GM21529 (cell line): ENCODE results near the gene POMT1.
"Not testable (repeated sequence)": the region's sequence is repeated elsewhere in the genome, so short reads cannot be mapped to it uniquely, and the experiment has no call there.

ENCODE experiments used
- ATAC-seq: cut with Tn5 transposase; IDR thresholded peaks from one replicate; pipeline ENCODE4 v1.9.1; 2021; ENCODE audit not compliant: unreplicated experiment

POMT1 gene

DNA sequence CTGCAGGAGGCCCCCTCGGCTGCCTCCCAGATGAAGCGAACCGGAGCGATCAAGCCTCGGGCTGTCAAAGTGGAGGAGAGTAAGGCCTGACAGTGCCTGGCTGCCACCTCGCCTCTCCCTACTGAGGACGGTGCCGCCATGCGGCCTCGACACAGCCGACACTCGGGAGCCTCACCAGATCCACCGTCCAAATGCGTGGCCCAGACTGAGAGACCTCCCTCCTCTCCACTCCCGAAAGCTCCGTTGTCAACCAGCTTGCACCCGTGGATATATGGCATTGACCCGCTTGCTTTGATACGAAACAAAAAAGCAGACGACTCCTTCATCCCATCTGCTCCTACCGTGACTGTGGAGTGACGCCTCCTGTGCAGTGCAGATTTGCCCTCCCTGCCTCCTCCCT lies 6.9 kb upstream of the POMT1 start:
- ATAC-seq, result no peak

DNA sequence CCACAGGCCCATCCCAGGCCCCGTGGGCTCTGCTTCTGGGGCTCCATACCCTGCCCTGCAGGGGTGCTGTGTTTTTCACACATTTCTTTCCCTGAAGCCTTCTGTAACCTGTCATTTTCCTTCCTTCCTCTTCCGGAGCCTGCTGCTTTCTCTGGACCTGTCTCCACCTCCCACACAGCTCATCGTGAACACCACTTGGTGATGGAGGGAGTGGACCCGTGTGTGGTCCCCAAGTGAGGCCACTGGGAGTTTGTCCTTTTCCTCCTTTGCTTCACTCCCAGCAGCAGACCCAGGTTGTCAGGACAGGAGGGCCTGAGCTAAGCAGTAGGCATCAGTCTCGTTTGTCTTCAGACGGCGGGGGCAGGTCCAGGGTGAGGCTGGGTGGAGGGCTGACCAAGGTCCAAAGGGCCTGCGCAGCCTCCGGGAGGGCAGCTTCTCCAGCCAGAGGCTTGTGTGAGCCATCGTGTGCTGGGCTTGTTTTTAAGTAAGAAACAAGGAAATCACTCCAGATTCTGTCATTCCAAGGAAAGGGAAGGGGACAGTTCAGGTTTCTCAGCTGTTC lies 5.8 kb upstream of the POMT1 start:
- no peak for ATAC-seq

DNA sequence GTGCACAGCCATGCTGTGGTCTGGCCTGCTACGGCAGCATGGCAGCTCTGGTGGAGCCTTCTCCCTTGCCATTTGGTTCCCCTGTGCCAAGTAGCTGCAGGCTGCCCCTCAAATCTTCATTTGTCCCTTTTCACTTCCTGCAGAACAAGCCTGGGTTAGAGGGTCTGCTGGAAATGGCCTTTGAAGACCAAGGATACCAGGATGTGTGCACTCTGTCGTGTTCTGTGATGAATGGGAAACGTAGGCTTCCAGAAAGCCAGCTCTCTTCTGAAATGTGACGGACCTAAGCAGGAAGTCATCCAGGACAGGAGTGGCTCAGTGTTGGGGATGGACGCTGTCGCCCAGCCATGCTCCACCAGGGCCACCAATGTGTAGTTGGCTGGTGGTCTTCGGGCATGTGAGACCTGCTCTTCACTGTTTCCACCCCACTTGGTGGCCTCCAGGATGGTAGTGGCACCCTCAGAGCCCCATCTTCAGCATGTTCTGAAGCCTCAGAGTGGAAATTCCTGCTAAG lies 3.4 kb upstream of the POMT1 start:
- no peak for ATAC-seq

DNA sequence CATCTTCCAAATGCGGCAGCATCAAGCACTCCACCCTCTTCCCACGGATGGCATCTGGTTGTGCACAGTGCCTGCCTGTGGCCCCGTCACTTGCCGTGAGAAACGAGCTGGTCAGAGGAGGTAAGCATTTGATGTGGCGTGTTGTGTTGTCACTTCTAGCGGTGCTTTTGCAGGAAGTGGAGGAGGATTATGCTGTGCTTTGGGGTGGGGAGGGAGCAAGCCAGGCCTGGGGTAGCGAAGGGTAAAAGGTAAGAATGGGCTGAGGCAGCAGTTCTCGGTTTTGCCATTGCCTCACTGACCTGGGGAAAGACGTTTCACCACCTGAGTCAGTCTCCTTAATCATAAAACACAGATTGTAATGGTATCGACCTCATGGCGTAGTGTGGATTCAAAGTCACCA lies 2.3 kb upstream of the POMT1 start:
- no peak for ATAC-seq

DNA sequence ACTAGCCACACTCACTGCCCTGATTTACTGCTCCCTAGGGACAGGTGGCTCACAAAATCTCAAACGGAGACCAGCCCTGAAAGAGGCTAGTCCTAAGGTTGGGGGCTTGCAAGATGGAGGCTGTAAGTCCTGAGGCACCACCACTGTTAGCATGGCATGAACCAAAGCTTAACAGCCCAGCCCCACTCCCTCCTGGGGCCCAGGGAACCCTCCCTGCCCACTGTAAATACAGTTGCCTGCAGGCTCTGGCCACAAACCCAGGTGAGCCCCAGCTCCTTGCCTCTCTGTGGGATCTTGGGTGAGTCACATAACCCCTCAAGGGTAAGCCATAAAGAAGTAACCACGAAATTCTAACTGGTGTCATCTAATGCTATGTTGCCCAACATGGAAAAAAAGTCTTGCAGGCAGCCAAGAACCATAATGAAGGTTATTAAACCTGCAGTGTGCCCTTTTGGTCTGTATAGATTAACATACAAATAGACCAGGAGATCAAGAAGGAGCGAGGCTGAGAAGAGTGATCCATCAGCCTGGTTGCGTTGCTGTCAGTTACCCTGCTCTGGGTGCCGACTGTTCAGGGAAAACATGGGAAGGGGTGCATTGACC lies 1.7 kb upstream of the POMT1 start:
- ATAC-seq, result no peak

DNA sequence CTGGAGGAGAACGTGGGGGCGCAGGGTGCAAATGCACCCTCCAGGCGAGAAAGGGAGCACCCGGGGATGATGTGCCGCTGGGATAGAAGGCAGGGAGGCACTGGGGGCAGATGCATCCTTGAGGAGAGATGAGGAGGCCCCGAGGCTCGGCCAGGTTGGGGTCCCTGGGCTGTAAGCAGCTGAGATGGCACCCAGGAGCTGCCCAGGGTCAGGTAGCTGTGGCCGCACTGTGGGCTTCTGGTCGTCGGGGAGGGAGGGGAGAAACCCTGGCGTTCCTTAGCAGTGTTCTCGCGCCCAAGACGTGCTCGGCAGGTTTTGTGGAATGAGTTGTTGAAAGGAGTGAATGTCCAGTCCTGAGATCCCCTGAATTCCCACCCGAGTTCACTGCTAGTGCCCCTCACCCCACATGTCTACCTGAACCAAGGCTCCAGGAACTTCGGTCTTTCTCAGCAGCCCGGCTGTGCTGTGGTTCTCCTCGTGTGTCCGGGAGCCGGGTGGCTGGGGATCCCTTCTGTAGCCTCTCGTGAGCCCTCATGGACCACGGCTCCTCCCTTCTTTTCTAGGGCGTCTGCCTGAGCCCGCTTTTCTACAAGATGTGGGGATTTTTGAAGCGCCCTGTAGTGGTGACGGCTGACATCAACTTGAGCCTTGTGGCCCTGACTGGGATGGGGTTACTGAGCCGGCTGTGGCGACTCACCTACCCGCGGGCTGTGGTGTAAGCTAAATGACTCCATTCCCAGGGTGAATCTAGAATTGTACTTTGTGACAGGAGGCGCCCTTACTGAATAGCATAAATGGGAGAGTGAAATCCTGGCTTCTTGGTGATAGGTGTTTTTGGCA lies 1.1 kb downstream of the POMT1 start:
- ATAC-seq, result no peak

DNA sequence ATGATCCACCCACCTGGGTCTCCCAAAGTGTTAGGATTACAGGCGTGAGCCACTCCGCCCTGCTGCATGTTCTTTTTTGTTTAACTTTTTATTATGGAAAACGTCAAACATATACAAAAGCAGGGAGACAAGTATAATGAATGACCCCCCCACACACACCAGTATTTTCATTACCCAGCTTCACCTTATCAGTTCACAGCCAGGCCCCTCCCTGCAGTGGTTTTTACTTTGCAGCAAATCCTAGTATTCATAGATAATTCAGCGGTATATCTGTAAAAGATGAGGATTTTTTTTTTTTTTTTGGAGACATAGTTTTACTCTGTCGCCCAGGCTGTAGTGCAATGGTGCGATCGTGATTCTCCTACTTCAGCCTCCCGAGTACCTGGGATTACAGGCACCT lies 2.3 kb downstream of the POMT1 start:
- no peak for ATAC-seq

DNA sequence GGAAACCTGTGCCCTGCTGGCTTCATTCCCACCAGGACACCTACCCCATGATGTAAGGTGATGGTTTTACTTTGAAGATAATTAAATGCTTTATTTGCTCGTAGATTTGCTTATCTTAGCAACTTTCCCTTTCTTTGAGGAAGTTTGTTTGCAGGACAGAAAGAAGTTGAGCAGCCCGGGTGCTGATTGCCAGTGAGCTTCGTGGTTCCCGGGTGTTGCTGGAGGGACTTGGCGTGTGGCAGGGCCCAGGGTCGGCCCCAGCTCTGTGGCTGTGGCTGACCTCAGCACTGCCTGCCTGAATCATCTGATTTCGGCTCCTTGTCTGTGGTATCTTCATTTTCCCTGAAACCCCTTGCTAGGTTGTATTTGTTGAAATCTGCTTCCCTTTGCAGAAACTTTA lies 8.7 kb downstream of the POMT1 start:
- ATAC-seq, result no peak

DNA sequence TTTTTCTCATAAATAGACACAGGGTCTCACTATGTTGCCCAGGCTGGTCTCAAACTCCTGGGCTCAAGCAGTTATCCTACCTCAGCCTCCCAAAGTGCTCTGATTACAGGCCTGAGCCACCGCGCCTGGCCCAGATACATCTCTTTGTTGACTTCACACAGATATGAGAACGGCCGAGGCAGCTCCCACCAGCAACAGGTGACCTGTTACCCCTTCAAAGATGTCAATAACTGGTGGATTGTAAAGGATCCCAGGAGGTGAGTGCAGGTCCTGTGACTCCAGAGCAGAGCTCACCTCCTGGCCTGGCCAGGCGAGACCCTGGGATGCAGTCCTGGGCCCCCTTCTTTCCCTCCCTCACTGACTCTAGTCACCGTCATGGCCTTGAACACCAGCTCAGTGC lies 9.2 kb downstream of the POMT1 start:
- no peak for ATAC-seq

DNA sequence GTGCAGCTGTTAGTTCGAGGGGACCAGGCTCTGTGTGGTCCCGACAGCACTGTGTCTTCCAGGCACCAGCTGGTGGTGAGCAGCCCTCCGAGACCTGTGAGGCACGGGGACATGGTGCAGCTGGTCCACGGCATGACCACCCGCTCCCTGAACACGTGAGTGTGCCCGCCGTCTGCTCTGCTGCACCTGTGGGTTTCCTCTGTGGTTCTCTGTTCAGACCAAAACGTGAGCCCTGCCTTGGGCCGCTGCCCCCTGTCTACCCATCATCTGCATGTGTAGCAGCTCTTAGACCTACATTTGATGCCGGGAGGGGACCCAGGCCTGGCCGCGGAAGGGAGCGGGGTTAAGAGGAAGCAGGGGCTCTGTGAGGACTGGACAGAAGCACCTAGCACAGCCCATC lies 10.5 kb downstream of the POMT1 start:
- no peak for ATAC-seq

DNA sequence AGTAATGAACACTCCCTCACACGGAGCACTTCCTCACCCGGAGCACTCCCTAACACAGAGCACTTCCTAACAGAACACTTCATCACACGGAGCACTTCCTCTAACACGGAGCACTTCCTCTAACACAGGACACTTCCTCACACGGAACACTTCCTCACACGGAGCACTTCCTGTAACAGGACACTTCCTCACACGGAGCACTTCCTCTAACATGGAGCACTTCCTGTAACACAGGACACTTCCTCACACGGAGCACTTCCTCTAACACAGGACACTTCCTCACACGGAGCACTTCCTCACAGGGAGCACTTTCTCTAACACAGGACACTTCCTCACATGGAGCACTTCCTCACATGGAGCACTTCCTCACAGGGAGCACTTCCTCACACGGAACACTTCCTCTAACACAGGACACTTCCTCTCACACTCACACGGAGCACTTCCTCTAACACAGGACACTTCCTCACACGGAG lies 12.9 kb downstream of the POMT1 start:
- not testable (repeated sequence) for ATAC-seq

DNA sequence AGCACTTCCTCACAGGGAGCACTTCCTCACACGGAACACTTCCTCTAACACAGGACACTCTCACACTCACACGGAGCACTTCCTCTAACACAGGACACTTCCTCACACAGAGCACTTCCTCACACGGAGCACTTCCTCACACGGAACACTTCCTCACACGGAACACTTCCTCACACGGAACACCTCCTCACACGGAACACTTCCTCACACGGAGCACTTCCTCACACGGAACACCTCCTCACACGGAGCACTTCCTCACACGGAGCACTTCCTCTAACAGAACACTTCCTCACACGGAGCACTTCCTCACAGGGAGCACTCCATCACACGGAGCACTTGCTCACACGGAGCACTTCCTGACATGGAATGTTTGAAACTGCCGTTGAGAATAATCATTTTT lies 13.4 kb downstream of the POMT1 start:
- ATAC-seq, result no peak

DNA sequence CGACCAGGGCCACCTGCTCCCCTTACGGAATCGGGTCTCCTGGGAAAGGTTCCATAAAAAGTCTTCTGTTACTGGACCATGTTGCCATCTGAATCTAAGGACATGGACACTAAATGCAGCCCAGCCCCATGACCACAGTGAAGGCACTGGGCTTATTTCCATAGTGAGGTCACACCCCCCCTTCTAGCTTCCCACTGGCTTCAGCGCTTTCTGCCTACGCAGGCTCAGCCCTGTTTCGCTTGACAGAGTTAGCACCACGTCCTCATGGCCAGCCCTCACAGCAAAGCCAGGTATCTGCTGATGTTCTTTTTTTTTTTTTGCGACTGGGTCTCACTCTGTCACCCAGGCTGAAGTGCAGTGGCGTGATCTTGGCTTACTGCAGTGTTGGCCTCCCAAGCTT lies 14.2 kb downstream of the POMT1 start:
- ATAC-seq, result no peak

DNA sequence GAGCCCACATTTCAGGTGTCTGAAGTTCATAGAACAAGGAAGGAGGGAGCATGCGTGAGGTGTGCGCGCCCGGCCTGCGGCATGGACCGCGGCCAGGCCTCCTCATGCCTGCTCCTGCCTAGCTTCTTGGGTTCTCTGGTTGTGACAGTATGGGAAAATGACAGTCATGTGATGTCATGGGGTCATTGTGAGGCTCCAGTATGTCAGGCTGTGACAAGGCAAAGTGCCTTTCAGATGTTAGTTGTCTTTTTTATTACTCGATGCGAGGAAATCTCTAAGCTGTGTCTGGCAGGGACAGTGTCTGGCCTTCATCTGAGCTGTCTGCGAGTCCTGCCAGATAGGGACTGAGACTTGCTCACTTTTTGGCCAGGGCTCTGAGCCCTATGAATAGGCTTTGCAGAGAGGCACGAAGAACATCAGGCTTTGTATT lies 15.1 kb downstream of the POMT1 start:
- no peak for ATAC-seq

DNA sequence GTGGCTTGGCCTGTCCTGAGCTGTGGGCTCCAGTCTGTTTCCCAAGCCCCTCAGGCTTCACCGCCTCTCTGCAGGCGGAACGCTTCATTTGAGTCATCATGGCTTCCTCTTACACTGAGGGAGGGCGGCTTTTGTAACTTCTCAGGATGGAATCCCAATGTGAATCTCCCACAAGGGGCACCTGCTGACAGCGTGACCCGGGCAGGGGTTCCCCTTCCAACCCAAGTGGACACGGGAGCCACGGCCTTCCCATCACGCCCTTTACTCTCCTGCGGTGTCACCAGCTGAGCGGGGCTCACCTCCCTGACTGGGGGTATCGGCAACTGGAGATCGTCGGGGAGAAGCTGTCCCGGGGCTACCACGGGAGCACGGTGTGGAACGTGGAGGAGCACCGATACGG lies 15.8 kb downstream of the POMT1 start:
- no peak for ATAC-seq

DNA sequence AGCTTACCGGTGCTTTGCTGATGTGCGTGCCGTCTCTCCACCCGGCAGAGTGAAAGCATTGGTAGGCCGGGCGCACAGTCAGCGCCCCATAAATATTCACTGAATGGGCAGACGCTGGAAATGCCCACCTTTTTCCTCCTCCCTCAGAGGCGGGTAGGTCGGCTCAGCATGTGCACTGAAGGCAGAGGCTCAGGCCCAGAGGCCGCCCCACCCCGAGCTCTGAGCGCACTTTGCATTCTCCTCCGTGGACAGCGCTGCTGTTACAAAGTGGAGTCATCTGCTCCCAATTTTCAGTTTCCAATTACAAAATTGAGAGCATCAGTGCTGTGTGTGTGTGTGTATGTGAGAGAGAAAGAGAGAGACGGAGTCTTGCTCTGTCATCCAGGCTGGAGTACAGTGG lies 17.8 kb downstream of the POMT1 start:
- ATAC-seq, result no peak

DNA sequence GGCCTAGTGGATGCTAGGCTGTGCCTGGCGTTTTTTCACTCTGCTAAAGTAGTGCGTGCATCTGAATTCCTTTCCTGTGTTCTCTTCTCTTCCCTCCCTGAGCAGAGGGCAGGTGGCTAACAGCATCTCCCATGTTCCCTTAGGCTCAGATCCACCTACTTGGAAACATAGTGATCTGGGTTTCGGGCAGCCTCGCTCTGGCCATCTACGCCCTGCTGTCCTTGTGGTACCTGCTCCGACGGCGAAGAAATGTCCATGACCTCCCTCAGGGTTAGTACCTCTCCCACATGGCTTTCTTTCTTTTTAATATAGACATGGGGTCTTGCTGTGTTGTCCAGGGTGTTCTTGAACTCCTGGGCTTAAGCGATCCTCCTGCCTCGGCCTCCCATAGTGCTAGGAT lies 18.5 kb downstream of the POMT1 start:
- ATAC-seq, result no peak

DNA sequence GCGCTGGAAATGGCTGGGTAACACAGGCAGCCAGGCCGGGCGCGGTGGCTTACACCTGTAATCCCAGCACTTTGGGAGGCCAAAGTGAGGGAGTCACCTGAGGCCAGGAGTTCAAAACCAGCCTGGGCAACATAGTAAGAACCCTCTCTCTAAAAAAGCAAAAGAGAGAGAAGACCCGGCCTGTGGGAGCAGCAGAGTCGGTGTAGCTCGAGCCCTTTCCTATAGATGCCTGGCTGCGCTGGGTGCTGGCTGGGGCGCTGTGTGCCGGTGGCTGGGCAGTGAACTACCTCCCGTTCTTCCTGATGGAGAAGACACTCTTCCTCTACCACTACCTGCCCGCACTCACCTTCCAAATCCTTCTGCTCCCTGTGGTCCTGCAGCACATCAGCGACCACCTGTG lies 19.1 kb downstream of the POMT1 start:
- ATAC-seq, result no peak

DNA sequence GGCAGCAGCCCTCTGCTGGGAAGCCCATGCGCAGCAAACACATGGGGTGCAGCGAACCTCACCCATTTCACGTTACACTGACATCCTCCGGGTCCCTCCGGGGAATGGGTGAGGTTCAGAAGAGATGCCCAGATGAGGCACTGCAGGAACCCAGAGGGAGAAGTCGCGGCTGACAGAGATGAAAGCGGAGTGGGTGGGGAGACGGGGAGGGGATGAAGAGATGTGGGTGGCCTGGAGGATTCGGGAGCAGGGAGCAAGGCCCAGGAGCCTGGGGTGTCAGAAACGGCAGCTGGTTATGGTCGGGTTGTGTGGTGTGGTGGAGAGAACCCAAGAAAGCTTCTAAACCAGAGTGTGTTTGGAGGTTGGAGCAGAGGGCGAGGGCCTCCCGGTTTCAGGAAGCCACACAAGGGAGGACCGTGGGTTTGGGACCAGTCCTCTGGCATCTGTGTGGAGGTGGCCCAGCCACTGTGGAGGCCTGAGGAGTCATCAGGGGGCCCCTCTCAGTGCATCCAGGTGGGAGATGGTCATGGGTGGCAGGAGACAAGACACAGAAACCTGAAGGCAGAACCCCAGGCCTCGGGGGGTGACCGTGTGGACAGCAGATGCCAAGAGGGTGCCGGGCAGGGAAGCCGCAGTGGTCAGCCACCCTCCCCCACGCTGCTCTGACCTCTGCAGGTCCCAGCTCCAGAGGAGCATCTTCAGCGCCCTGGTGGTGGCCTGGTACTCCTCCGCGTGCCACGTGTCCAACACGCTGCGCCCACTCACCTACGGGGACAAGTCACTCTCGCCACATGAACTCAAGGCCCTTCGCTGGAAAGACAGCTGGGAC lies 19.8 kb downstream of the POMT1 start:
- no peak for ATAC-seq

DNA sequence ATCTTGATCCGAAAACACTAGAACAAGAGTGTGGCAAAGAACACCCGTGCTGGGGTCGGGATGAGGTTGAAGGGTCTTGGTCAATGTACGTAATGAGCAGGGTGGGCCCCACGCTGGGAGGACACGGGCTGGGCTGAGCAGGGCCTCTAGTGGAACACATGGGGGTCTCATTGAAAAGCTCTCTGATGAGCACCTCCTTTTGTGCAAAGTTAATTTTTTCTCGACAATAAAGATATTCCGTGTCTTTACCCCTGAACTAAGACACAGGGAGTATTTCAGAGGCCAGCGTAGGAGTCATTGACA lies 20.3 kb downstream of the POMT1 start:
- ATAC-seq, result no peak
